Ishikawa (cell line): Measurements from ENCODE around the gene EML1.

ENCODE experiments used
- CREB1 ChIP-seq: IDR thresholded peaks from 2 replicates; pipeline ENCODE4 v1.6.1; 2012; ENCODE audit warnings: low read depth
- RAD21 ChIP-seq: IDR thresholded peaks from 2 replicates; pipeline ENCODE4 v1.6.1; 2012; ENCODE audit warnings: low read depth
- REST ChIP-seq: IDR thresholded peaks from 2 replicates; pipeline ENCODE4 v1.6.1; 2012; ENCODE audit warnings: low read depth, mild to moderate bottlenecking
- TCF12 ChIP-seq: IDR thresholded peaks from 2 replicates; pipeline ENCODE4 v1.6.1; 2012; ENCODE audit warnings: low read depth
- ZBTB7A ChIP-seq: IDR thresholded peaks from 2 replicates; pipeline ENCODE4 v1.6.1; 2012; ENCODE audit warnings: low read depth
- TF ChIP-seq, protein P1 (sequence below): IDR thresholded peaks from 2 replicates; pipeline ENCODE4 v1.6.1; 2012

DNA sequence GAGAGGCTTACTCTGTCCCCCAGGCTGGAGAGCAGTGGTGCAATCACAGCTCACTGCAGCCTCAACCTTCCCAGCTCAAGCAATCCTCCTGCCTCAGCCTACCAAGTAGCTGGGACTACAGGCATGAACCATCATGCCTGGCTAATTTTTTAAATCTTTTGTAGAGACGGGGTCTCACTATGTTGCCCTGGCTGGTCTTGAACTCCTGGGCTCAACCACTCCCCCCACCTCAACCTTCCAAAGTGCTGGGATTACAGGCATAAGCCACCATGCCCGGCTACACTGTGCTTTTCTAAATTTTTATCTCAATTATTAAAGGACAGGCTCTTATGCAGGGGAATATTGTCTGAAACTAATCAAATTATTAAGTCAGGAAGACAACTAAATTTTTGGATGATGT, 44.6 kb downstream of the EML1 start:
- TF ChIP-seq TCF12, result no peak
- TF ChIP-seq, protein P1, sequence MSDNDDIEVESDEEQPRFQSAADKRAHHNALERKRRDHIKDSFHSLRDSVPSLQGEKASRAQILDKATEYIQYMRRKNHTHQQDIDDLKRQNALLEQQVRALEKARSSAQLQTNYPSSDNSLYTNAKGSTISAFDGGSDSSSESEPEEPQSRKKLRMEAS, result no peak
- no peak for TF ChIP-seq REST
- TF ChIP-seq CREB1, result no peak
- TF ChIP-seq RAD21, result no peak
- TF ChIP-seq ZBTB7A, result no peak
